HG03432 (cell line): ENCODE results near the gene BOK.
"Not testable (repeated sequence)": the region's sequence is repeated elsewhere in the genome, so short reads cannot be mapped to it uniquely, and the experiment has no call there.

Experiments used
- ATAC-seq: cut with Tn5 transposase; IDR thresholded peaks from one replicate; pipeline ENCODE4 v1.9.1; 2021; ENCODE audit warnings: mild to moderate bottlenecking, moderate library complexity; ENCODE audit not compliant: unreplicated experiment

The BOK gene

DNA sequence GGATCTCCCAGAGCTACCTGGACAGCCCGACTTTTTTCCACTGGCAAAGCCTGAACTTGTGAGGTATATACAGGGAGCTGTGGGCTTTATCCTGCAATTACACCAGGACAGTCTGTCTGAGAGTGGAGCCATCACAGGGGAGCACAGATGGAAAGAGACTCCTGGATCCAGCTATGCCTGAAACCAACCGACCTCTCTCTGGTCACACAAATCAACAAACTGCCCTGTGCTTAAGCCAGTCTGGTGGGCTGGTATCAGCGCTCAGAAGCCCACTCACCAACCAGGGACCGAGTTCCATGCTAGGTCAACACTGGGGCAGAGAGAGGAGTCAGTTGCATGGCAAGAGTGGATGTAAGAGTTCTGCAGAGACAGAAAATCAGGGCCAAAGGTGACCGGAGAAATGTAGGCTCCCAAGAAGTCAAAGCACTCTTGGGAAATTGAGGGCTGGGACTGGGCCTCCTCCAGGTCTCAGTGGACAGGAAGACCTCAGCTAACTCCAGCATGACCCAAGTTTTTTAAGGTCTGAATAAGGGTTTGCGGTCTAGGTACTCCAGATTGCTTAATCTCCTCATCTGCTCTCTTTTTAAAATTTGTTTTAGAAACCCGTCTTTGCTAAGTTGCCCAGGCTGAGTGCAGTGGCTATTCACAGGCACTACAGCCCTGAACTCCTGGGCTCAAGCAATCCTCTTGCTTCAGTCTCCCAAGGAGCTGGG, 3.8 kb upstream of the BOK start:
- ATAC-seq, result no peak

GRCh38 chr2:241555711-241556110, 2.8 kb upstream of the BOK start:
- no peak for ATAC-seq

DNA sequence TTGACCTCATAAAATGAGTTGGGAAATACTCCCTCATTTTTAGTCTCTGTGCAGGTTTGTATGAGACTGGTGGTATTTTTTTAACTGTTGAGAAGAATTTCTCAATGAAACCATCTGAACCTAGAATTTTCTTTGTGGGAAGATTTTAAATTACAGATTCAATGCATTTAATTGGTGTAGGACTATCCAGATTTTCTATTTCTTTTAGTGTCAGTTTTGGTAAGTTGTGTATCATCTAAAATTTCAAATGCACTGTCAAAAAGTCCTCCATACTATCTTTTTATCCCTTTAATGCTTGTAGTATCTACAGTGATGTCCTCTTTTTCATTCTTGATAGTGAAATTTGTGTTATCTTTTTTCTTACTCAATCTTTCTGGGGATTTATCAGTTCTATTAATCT, 1.8 kb upstream of the BOK start:
- no peak for ATAC-seq

DNA sequence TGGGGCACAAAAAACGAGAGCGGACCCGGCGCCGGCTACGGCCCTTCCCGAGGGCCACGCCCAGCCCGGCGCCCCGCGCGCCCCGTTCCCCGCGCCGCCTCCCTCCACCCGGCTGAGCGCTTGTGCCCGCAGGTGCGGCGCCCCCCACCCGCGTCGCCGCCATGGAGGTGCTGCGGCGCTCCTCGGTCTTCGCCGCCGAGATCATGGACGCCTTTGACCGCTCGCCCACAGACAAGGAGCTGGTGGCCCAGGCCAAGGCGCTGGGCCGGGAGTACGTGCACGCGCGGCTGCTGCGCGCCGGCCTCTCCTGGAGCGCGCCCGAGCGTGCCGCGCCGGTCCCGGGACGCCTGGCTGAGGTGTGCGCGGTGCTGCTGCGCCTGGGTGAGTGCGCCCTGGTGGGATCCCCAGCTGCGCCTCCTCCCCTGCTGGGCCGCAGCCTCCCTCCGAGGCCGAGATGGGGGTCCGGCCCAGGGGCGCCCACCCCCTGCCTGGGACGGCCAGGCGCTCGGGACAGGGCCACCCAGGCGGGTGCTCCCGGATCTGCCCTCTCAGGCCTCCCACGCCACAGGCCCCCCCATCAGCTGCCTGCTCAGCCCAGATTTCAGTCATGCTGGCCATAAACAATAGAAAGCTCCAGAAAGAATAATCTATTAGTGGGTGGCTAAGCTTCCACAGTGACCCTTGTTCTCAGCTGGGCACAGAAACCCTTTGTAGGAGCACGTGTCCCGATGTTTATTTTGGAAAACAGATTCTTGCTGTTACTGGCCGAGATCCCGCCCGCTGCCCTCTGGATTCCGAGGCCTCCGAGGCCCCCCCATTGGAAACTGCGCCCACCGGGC, 997 bp downstream of the BOK start:
- ATAC-seq, result no peak

DNA sequence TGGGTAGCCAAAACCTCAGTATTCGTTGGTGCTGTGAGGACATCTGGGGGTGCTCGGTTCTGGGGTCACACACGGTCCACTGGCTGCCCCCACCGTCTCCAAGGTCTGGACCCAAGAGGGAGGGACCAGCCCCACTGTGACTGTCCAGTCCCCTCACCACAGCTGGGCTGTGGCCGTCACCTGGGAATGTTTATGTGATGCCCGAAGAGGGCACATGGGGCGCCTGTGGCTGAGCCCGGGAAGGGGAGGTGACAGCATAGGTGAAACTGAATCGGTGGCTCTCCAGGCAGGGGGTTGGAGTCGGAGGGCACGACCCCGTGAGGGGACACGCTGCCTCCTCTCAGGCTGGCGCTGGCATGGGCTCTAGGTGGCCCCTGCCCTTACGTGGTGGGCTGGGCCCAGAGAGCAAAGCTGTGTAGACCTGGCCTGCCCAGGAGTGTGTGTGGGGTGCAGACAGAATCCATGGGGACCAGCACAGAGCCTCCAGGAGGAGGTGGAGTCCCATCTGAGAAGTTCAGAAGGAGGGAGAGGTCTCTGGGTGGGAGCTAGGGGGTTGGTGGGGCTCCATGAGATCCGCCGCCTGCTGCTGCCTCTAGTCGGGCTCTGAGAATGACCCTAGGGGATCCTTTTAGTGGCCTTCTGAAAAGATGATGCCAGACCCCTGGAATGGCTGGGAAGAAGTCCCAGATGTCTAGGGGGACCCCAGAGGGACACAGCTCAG, 1.8 kb downstream of the BOK start:
- ATAC-seq, result no peak

DNA sequence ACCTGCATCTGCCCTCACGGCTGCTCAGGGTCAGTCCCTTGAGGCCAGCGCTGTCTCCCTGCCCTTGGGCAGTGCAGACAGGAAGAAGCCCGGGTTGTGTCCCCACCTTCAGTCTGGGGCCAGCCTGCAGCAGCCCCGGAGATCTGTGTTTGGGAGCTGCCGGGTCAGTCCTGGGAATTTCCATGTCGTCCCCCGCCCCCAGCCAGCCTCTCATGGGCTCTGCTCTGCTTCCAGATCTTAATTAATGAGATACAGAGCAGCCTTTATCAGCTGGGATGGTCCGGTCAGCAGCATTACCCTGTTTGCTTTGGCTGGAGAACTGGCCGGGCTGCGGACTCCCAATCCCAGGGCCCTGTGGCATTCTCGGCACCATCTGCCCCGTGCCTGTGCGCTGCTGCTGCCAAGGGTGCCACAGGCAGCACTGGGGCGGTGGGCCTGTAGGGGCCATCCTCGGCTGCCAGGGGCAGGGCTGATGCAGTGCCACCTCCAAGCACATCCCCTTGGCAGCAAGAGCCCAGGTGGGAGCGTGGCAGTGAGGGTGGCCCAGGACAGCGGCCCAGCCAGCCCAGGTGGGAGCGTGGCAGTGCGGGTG, 2.4 kb downstream of the BOK start:
- ATAC-seq, result no peak

- no peak for ATAC-seq
These were observed 3.3 kb downstream of the BOK start for GRCh38 chr2:241561832-241562231.

- no peak for ATAC-seq
These were observed 3.8 kb downstream of the BOK start for GRCh38 chr2:241562269-241562891.

- ATAC-seq, result no peak
These were observed 4.5 kb downstream of the BOK start for GRCh38 chr2:241563031-241563507.

GRCh38 chr2:241563571-241563980, 5.0 kb downstream of the BOK start:
- no peak for ATAC-seq

DNA sequence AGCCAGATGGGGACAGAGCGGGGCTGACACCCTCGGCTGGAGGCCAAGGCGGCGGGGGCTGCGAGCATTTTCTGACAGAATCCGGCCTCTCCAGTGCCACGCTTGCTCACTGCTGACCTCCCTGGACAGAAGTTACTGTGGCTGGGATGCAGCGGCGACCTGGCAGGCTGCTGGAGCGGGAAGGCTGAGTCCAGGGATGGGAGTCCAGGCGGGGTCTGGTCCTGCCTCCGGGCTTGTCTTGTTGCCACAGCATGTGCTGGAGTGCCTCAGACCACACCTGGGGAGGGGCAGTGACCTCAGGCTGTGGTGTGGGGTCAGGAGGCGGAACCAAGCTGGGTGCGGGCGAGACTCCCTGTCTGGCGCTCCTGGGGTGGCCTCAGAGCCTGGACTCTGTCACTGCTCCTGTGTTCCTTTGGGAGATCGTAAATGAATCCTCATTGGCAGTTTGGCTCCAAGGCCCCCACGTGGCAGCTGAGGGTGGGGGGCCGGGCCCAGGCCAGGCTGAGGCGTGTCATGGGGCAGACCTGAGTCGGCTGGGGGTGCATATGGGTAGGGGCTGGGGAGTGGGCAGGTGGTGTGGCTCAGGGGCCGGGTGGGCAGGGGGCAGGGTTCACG, 5.5 kb downstream of the BOK start:
- ATAC-seq, result no peak

DNA sequence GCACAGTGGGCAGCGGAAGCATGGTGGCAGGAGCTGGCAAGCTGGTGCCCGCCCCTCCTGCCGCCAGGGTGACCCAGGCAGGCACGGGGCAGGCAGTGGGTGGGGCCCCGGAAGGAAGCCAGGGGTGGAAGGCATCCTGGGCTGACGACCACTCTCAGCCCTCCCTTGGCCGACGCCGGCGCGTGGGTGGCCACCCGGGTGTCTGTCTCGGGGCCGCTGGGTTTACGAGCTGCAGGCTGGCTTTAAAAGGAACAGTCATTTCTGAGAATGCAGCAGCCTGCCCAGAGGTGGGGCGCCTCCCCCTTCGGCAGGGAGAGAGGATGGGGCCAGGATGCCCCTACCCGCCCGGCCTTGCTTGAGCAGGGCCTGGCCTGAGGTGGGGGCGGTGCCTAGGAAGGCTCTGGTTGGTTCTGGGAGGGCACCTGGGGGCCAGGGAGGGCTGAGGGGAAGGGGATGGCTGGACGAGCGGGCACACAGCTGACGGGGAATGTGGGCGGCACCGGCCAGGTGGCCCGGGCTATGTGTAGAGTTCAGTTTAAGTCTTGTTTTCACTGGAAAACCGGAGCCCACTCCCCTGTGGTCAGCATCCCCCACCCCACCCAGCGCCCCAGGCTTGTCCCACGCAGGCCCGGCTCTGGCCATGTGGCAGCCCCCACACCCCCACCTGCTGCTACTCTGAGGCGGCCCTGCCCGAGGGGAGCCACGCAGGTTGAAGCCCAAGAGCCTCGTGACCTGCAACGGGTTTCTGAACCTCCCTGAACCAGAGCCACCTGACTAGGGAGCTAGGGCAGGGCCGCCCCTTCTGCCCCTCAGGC, 6.3 kb downstream of the BOK start:
- ATAC-seq, result no peak

- ATAC-seq, result no peak
These were observed 6.9 kb downstream of the BOK start for GRCh38 chr2:241565411-241565810.

DNA sequence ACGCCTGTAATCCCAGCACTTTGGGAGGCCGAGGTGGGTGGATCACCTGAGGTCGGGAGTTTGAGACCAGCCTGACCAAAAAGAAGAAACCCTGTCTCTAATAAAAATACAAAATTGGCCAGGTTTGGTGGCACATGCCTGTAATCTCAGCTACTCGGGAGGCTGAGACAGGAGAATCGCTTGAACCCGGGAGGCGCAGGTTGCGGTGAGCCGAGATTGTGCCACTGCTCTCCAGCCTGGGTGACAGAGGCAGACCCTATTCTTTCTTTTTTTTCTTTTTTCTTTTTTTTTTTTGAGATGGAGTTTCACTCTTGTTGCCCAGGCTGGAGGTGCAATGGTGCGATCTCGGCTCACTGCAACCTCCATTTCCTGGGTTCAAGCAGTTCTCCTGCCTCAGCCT, 7.5 kb downstream of the BOK start:
- not testable (repeated sequence) for ATAC-seq

- no peak for ATAC-seq
These were observed 7.9 kb downstream of the BOK start for GRCh38 chr2:241566468-241566867.

- not testable (repeated sequence) for ATAC-seq
These were observed 8.7 kb downstream of the BOK start for GRCh38 chr2:241567266-241567665.

DNA sequence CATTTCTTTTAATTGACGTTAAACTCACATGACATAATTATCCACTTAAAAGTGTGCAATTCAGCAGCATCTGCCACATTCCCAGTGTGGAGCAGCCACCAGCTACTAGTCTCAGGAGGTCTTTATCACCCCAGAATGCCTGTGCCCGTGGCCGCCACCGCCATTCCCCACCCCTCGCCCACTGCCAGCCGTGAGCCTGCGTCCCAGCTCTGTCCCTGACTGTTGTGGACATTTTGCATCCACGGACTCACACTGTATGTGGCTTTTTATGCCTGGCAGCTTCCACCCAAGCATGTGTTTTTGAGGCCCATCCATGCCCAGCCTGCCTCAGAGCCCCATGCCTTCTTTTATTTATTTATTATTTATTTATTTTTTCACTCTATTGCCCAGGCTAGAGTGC, 9.2 kb downstream of the BOK start:
- no peak for ATAC-seq

DNA sequence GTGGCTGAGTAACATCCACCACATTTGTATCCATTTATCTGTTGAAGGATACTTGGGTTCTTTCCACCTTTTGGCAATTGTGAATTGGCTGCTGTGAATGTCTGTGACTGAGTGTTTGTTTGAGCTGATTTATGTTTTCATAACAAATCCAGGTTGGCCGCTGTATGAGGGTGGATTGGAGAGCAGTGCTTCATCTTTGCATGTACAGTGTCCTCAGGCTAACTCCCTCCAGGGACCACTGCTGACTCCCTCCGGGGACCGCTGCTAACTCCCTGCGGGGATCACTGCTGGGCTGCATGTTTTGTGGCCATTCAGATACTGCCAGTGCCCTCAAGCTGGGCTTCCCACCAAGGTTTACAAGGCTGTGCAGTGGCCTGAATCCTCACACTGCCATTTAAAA, 10.2 kb downstream of the BOK start:
- ATAC-seq, result no peak

DNA sequence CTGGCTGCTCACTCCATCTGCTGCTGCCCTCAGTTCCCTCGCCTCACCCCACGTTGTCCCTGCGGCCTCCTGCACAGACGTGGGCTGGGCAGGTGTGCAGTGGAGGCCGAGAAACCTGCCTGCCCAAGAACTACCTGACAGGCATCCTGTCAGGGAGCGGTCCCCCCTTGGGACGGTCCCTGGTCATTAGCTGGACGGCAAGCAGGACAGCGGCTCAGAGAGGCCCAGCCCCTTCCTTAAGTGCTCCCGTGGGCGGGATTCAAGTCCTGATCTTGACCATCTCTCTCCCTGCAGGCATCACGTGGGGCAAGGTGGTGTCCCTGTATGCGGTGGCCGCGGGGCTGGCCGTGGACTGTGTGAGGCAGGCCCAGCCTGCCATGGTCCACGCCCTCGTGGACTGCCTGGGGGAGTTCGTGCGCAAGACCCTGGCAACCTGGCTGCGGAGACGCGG, 11.3 kb downstream of the BOK start:
- ATAC-seq, result no peak
